ENCODE data around the gene NCOR1.

- no peak for TF ChIP-seq CTCF (conservative IDR thresholded peaks at IDR 0.05)
- no peak for TF ChIP-seq EZH2 (IDR thresholded peaks at IDR 0.05; ENCODE audit: low read depth)
Observed at GRCh38 chr17:16258901-16259300, 43.6 kb upstream of the NCOR1 start.
